Left renal pelvis (tissue), 4 donors: ENCODE data around the gene APOBR. TPM values are rescaled to one million over a fixed set of nuclear protein-coding genes. Genes with fewer than 3 reads are reported as not detected.

Experiments used
- DNase-seq, 4 donors: peaks; one replicate each; pipeline ENCODE4 v3.0.0-alpha.2; 2013; ENCODE audit warnings: low read depth in 4 of 4, low spot score in 3 of 4
- polyA plus RNA-seq, 4 donors: library from polyadenylated mRNA; unstranded; fragments of 120-200 nt; gene quantifications; one replicate each; pipeline ENCODE4 v1.2.1, GENCODE V29; 2013; ENCODE audit not compliant: insufficient read length in 4 of 4

APOBR gene
- polyA plus RNA-seq, 4 donors, result 0.50 to 1.1 (median 0.76) TPM

DNA sequence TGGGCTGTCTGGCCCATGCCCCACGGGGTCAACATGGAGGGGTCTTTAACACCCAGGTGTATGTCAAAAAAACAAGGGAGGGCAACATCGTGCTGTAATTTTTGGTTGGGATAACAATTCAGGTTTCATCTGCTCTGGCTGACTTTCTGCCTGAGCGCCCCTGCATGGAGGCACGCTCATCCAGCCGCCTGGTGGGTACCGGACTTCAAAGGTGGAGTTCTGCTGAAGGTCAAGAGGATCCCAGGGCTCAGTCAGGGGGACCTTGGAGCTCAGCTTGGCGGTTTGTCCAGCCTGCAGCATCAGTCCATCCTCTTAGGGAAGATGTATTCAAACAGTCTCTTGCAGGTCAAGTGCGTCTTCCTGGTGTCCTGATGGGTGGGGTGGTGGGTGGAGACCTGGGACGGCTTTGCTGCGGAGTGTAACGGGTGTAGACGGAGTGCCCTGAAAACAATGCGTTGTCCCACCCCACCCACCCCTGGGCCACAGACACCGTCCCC lies 53.9 kb downstream of the APOBR start:
- no peak for DNase-seq

Other genes starting within 250 kb of the APOBR start
- gene SBK1, start 202.1 kb upstream of the APOBR start, polyA plus RNA-seq, result 10 to 100 TPM in 3 of 4 donors, 1 to 10 TPM in 1; 7.6 to 21.7 (median 15.8) TPM
- 1 to 10 TPM in 3 of 4 donors, under 1 TPM in 1; 0.38 to 3.0 (median 1.8) TPM for gene NPIPB6, start 131.1 kb upstream of the APOBR start, polyA plus RNA-seq
- gene EIF3CL, start 90.8 kb upstream of the APOBR start, polyA plus RNA-seq, result 10 to 100 TPM; 71.6 to 83.8 (median 77.7) TPM
- 1 to 10 TPM in 1 of 4 donors, not detected in 3; 1.1 TPM for gene NPIPB7, start 22.3 kb upstream of the APOBR start, polyA plus RNA-seq
- gene CLN3, start 2.6 kb upstream of the APOBR start, polyA plus RNA-seq, result 10 to 100 TPM; 28.4 to 47.6 (median 31.9) TPM
- gene IL27, start 12.2 kb downstream of the APOBR start, polyA plus RNA-seq, result not detected
- 10 to 100 TPM; 11.7 to 84.7 (median 12.3) TPM for gene NUPR1, start 44.3 kb downstream of the APOBR start, polyA plus RNA-seq
- 10 to 100 TPM; 20.1 to 25.4 (median 20.9) TPM for gene SGF29, start 59.3 kb downstream of the APOBR start, polyA plus RNA-seq
- 1 to 10 TPM in 3 of 4 donors, under 1 TPM in 1; 0.73 to 2.2 (median 1.9) TPM for gene SULT1A2, start 102.4 kb downstream of the APOBR start, polyA plus RNA-seq
- 10 to 100 TPM; 17.9 to 26.6 (median 24.4) TPM for gene SULT1A1, start 115.4 kb downstream of the APOBR start, polyA plus RNA-seq
- gene NPIPB8, start 143.4 kb downstream of the APOBR start, polyA plus RNA-seq, result 1 to 10 TPM in 1 of 4 donors, under 1 TPM in 1, not detected in 2; 0.40 to 2.6 TPM
- 100 to 1,000 TPM; 373 to 630 (median 499) TPM for gene EIF3C, start 216.8 kb downstream of the APOBR start, polyA plus RNA-seq